G401.6 (cell line): Measurements from ENCODE around the gene PARP6.
"Not testable (repeated sequence)": the region's sequence is repeated elsewhere in the genome, so short reads cannot be mapped to it uniquely, and the experiment has no call there.

ENCODE experiments used
- FAIRE-seq: peaks from 2 replicates; lab custom pipeline; 2012; peaks lifted over from hg19 to GRCh38; lab: Jason Lieb, UNC

The PARP6 gene

GRCh38 chr15:72280751-72281150 lies 8.4 kb upstream of the PARP6 start:
- FAIRE-seq: no peak

GRCh38 chr15:72278737-72279136 lies 6.4 kb upstream of the PARP6 start:
- FAIRE-seq: no peak

- FAIRE-seq: no peak
Observed at GRCh38 chr15:72276326-72276700, 4.0 kb upstream of the PARP6 start.

- not testable (repeated sequence) for FAIRE-seq
Observed at GRCh38 chr15:72275635-72276325, 3.4 kb upstream of the PARP6 start.

GRCh38 chr15:72272997-72273352 lies 621 bp upstream of the PARP6 start:
- no peak for FAIRE-seq

GRCh38 chr15:72271895-72272212 lies 500 bp downstream of the PARP6 start:
- FAIRE-seq: no peak

GRCh38 chr15:72271221-72271620 lies 1.1 kb downstream of the PARP6 start:
- FAIRE-seq: no peak

- FAIRE-seq: no peak
Observed at GRCh38 chr15:72269739-72270138, 2.6 kb downstream of the PARP6 start.

- FAIRE-seq: no peak
Observed at GRCh38 chr15:72265031-72265430, 7.3 kb downstream of the PARP6 start.

GRCh38 chr15:72252663-72253299 lies 19.6 kb downstream of the PARP6 start:
- no peak for FAIRE-seq

GRCh38 chr15:72249142-72249810 lies 23.1 kb downstream of the PARP6 start:
- FAIRE-seq: no peak

GRCh38 chr15:72248514-72248913 lies 23.8 kb downstream of the PARP6 start:
- no peak for FAIRE-seq

GRCh38 chr15:72242775-72243370 lies 29.5 kb downstream of the PARP6 start:
- peak; percentile 23 for FAIRE-seq

- FAIRE-seq: no peak
Observed at GRCh38 chr15:72239652-72240051, 32.7 kb downstream of the PARP6 start.

GRCh38 chr15:72238586-72238985 lies 33.8 kb downstream of the PARP6 start:
- FAIRE-seq: no peak

GRCh38 chr15:72237853-72238224 lies 34.5 kb downstream of the PARP6 start:
- FAIRE-seq: no peak

- FAIRE-seq: peak; percentile 98
Observed at GRCh38 chr15:72237029-72237852, 35.1 kb downstream of the PARP6 start.

- no peak for FAIRE-seq
Observed at GRCh38 chr15:72236381-72237003, 35.9 kb downstream of the PARP6 start.

- no peak for FAIRE-seq
Observed at GRCh38 chr15:72235298-72235697, 37.1 kb downstream of the PARP6 start.

- FAIRE-seq: no peak
Observed at GRCh38 chr15:72233769-72234168, 38.6 kb downstream of the PARP6 start.

GRCh38 chr15:72231833-72232478 lies 40.4 kb downstream of the PARP6 start:
- FAIRE-seq: no peak
